ENCODE results near the gene KIAA1549.

The KIAA1549 gene

GRCh38 chr7:138902161-138902560 lies 79.0 kb downstream of the KIAA1549 start:
- DNase-seq = no peak

GRCh38 chr7:138900035-138900828 lies 81.0 kb downstream of the KIAA1549 start:
- DNase-seq = peak in 1 of 2 experiments; percentile 17

GRCh38 chr7:138898802-138899201 lies 82.4 kb downstream of the KIAA1549 start:
- no peak for DNase-seq

GRCh38 chr7:138898255-138898654 lies 82.9 kb downstream of the KIAA1549 start:
- DNase-seq = peak; percentile 67 to 74

GRCh38 chr7:138895679-138896078 lies 85.5 kb downstream of the KIAA1549 start:
- no peak for DNase-seq

- DNase-seq = no peak
Measured at GRCh38 chr7:138893258-138893657, 87.9 kb downstream of the KIAA1549 start.

GRCh38 chr7:138892812-138893211 lies 88.4 kb downstream of the KIAA1549 start:
- no peak for DNase-seq

GRCh38 chr7:138892006-138892630 lies 89.1 kb downstream of the KIAA1549 start:
- DNase-seq = no peak

- DNase-seq = no peak
Measured at GRCh38 chr7:138891446-138891810, 89.8 kb downstream of the KIAA1549 start.

- DNase-seq = no peak
Measured at GRCh38 chr7:138890499-138891445, 90.4 kb downstream of the KIAA1549 start.

GRCh38 chr7:138889582-138890498 lies 91.3 kb downstream of the KIAA1549 start:
- no peak for DNase-seq

- no peak for DNase-seq
Measured at GRCh38 chr7:138887872-138888656, 93.1 kb downstream of the KIAA1549 start.

GRCh38 chr7:138887085-138887710 lies 94.0 kb downstream of the KIAA1549 start:
- no peak for DNase-seq

GRCh38 chr7:138886501-138886917 lies 94.7 kb downstream of the KIAA1549 start:
- DNase-seq = peak; percentile 92 to 97

- no peak for DNase-seq
Measured at GRCh38 chr7:138885383-138886147, 95.6 kb downstream of the KIAA1549 start.

- no peak for DNase-seq
Measured at GRCh38 chr7:138882249-138882648, 98.9 kb downstream of the KIAA1549 start.

GRCh38 chr7:138881579-138882188 lies 99.5 kb downstream of the KIAA1549 start:
- DNase-seq = no peak

- no peak for DNase-seq
Measured at GRCh38 chr7:138880881-138881578, 100.2 kb downstream of the KIAA1549 start.

- DNase-seq = no peak
Measured at GRCh38 chr7:138879356-138879755, 101.8 kb downstream of the KIAA1549 start.
